Measurements from ENCODE around the gene KLC1.

KLC1 gene

GRCh38 chr14:103710771-103711377, 81.9 kb downstream of the KLC1 start:
- DNase-seq (ENCODE audit: low spot score) = no peak
- Histone ChIP-seq H2BK15ac (ENCODE audit: low read length) (no peak overlapping the region), H2AFZ (ENCODE audit: low read length) (no peak overlapping the region), H3K18ac (ENCODE audit: low read length) (no peak overlapping the region), H3K4ac (ENCODE audit: low read length) (no peak overlapping the region), H4K8ac (ENCODE audit: low read depth, low read length) (no peak overlapping the region), H3K4me2 (ENCODE audit: insufficient read depth, low read length, poor library complexity, severe bottlenecking) (no peak overlapping the region), H3K4me1 (ENCODE audit: control insufficient read depth in 2 of 2, insufficient read depth in 1 of 2, low read depth in 1 of 2, low read length in 2 of 2) (peaks cover 10 to 12% of the 10 kb centered on the region in 2 donors), H3K27ac (replicated peaks; ENCODE audit: low read length) (no peak overlapping the region), H2BK12ac (ENCODE audit: low read length) (no peak overlapping the region), H2AK5ac (ENCODE audit: low read depth, low read length) (no peak overlapping the region), H3K9me3 (replicated peaks in 1 of 2; ENCODE audit: control insufficient read depth in 2 of 2, insufficient read depth in 1 of 2, low read depth in 1 of 2, low read length in 2 of 2) (no peaks in the 10 kb centered on the region), H3K9ac (ENCODE audit: low read depth, low read length, poor library complexity) (no peak overlapping the region), H3K23ac (ENCODE audit: low read depth, low read length, poor library complexity) (no peak overlapping the region), H3K36me3 (replicated peaks in 1 of 2; ENCODE audit: control insufficient read depth in 2 of 2, insufficient read depth in 2 of 2, low read length in 2 of 2) (peaks cover 27 to 81% of the 10 kb centered on the region in 2 donors), H4K91ac (ENCODE audit: low read depth, low read length, poor library complexity) (no peak overlapping the region), H3K27me3 (ENCODE audit: control insufficient read depth in 3 of 3, insufficient read depth in 3 of 3, low read depth in 1 of 3, low read length in 3 of 3) (no peaks in the 10 kb centered on the region), H3K14ac (ENCODE audit: low read length) (no peak overlapping the region), H3K79me1 (ENCODE audit: low read depth, low read length) (peaks cover 24% of the 10 kb centered on the region), H2BK5ac (ENCODE audit: low read length) (no peak overlapping the region), H3K4me3 (ENCODE audit: low read length in 2 of 2) (no peak overlapping the region), H2BK120ac (ENCODE audit: low read depth, low read length) (no peak overlapping the region)
- no CpG with 5 or more reads among the region's 9 CpGs for WGBS, 2 donors (ENCODE audit: extremely low coverage in 2 of 2, insufficient read length in 2 of 2, insufficient replicate concordance in 1 of 2)

- no CpG with 5 or more reads among the region's 27 CpGs for WGBS, 2 donors (ENCODE audit: extremely low coverage in 2 of 2, insufficient read length in 2 of 2, insufficient replicate concordance in 1 of 2)
- H3K9me3 ChIP-seq (replicated peaks in 1 of 2; ENCODE audit: control insufficient read depth in 2 of 2, insufficient read depth in 1 of 2, low read depth in 1 of 2, low read length in 2 of 2) = no peaks in the 10 kb centered on the region
- H2AK5ac ChIP-seq (ENCODE audit: low read depth, low read length) = no peak overlapping the region
- no peak overlapping the region for H3K4me2 ChIP-seq (ENCODE audit: insufficient read depth, low read length, poor library complexity, severe bottlenecking)
- H2AFZ ChIP-seq (ENCODE audit: low read length) = no peak overlapping the region
- no peak for DNase-seq (ENCODE audit: low spot score)
- H3K9ac ChIP-seq (ENCODE audit: low read depth, low read length, poor library complexity) = peak overlapping the region; percentile 21
- H3K36me3 ChIP-seq (replicated peaks in 1 of 2; ENCODE audit: control insufficient read depth in 2 of 2, insufficient read depth in 2 of 2, low read length in 2 of 2) = peaks cover 23 to 72% of the 10 kb centered on the region in 2 donors
- H3K18ac ChIP-seq (ENCODE audit: low read length) = peak overlapping the region; percentile 48
- no peaks in the 10 kb centered on the region for H3K27me3 ChIP-seq (ENCODE audit: control insufficient read depth in 3 of 3, insufficient read depth in 3 of 3, low read depth in 1 of 3, low read length in 3 of 3)
- peak overlapping the region; percentile 39 for H2BK5ac ChIP-seq (ENCODE audit: low read length)
- no peak overlapping the region for H4K91ac ChIP-seq (ENCODE audit: low read depth, low read length, poor library complexity)
- no peak overlapping the region for H3K14ac ChIP-seq (ENCODE audit: low read length)
- peak overlapping the region; percentile 7 for H3K27ac ChIP-seq (replicated peaks; ENCODE audit: low read length)
- H3K4me1 ChIP-seq (ENCODE audit: control insufficient read depth in 2 of 2, insufficient read depth in 1 of 2, low read depth in 1 of 2, low read length in 2 of 2) = peaks cover 13 to 18% of the 10 kb centered on the region in 2 donors
- peak overlapping the region; percentile 80 for H3K23ac ChIP-seq (ENCODE audit: low read depth, low read length, poor library complexity)
- no peak overlapping the region for H2BK120ac ChIP-seq (ENCODE audit: low read depth, low read length)
- peaks cover 26% of the 10 kb centered on the region for H3K79me1 ChIP-seq (ENCODE audit: low read depth, low read length)
- peak overlapping the region; percentile 26 for H2BK15ac ChIP-seq (ENCODE audit: low read length)
- H4K8ac ChIP-seq (ENCODE audit: low read depth, low read length) = peak overlapping the region; percentile 65
- H3K4ac ChIP-seq (ENCODE audit: low read length) = no peak overlapping the region
- no peak overlapping the region for H3K4me3 ChIP-seq (ENCODE audit: low read length in 2 of 2)
- peak overlapping the region; percentile 58 for H2BK12ac ChIP-seq (ENCODE audit: low read length)
Observed at GRCh38 chr14:103711516-103712431, 82.8 kb downstream of the KLC1 start.

GRCh38 chr14:103712633-103713247, 83.7 kb downstream of the KLC1 start:
- Histone ChIP-seq H3K4ac (ENCODE audit: low read length) (no peak overlapping the region), H4K91ac (ENCODE audit: low read depth, low read length, poor library complexity) (no peak overlapping the region), H3K4me2 (ENCODE audit: insufficient read depth, low read length, poor library complexity, severe bottlenecking) (no peak overlapping the region), H3K23ac (ENCODE audit: low read depth, low read length, poor library complexity) (peak overlapping the region; percentile 73), H3K9me3 (replicated peaks in 1 of 2; ENCODE audit: control insufficient read depth in 2 of 2, insufficient read depth in 1 of 2, low read depth in 1 of 2, low read length in 2 of 2) (no peaks in the 10 kb centered on the region), H2AFZ (ENCODE audit: low read length) (no peak overlapping the region), H2BK12ac (ENCODE audit: low read length) (no peak overlapping the region), H3K4me1 (ENCODE audit: control insufficient read depth in 2 of 2, insufficient read depth in 1 of 2, low read depth in 1 of 2, low read length in 2 of 2) (peaks cover 22 to 23% of the 10 kb centered on the region in 2 donors), H3K18ac (ENCODE audit: low read length) (peak overlapping the region; percentile 71), H2AK5ac (ENCODE audit: low read depth, low read length) (peak overlapping the region; percentile 75), H2BK15ac (ENCODE audit: low read length) (no peak overlapping the region), H2BK120ac (ENCODE audit: low read depth, low read length) (no peak overlapping the region), H2BK5ac (ENCODE audit: low read length) (peak overlapping the region; percentile 39), H4K8ac (ENCODE audit: low read depth, low read length) (no peak overlapping the region), H3K27me3 (ENCODE audit: control insufficient read depth in 3 of 3, insufficient read depth in 3 of 3, low read depth in 1 of 3, low read length in 3 of 3) (no peaks in the 10 kb centered on the region), H3K4me3 (ENCODE audit: low read length in 2 of 2) (no peak overlapping the region), H3K27ac (replicated peaks; ENCODE audit: low read length) (no peak overlapping the region), H3K9ac (ENCODE audit: low read depth, low read length, poor library complexity) (peak overlapping the region; percentile 60), H3K36me3 (replicated peaks in 1 of 2; ENCODE audit: control insufficient read depth in 2 of 2, insufficient read depth in 2 of 2, low read length in 2 of 2) (peaks cover 17 to 69% of the 10 kb centered on the region in 2 donors), H3K79me1 (ENCODE audit: low read depth, low read length) (peaks cover 31% of the 10 kb centered on the region), H3K14ac (ENCODE audit: low read length) (no peak overlapping the region)
- DNase-seq (ENCODE audit: low spot score) = no peak
- no CpG with 5 or more reads among the region's 24 CpGs for WGBS, 2 donors (ENCODE audit: extremely low coverage in 2 of 2, insufficient read length in 2 of 2, insufficient replicate concordance in 1 of 2)

Measured in neuronal stem cell (in vitro differentiated cells).